Measurements from ENCODE around the gene CAMK2B.

CAMK2B gene

GRCh38 chr7:44228571-44229350, 96.6 kb downstream of the CAMK2B start:
- no peak for TF ChIP-seq ZNF274 (IDR thresholded peaks at IDR 0.05; ENCODE audit: low read depth, low read length)
- H3K4me3 ChIP-seq (ENCODE audit: low read length): no peak overlapping the region

GRCh38 chr7:44227911-44228310, 97.5 kb downstream of the CAMK2B start:
- TF ChIP-seq ZNF274 (IDR thresholded peaks at IDR 0.05; ENCODE audit: low read depth, low read length): no peak
- no peak overlapping the region for H3K4me3 ChIP-seq (ENCODE audit: low read length)

GRCh38 chr7:44226396-44226753, 99.0 kb downstream of the CAMK2B start:
- TF ChIP-seq ZNF274 (IDR thresholded peaks at IDR 0.05; ENCODE audit: low read depth, low read length): no peak
- no peak overlapping the region for H3K4me3 ChIP-seq (ENCODE audit: low read length)

GRCh38 chr7:44225566-44226395, 99.6 kb downstream of the CAMK2B start:
- no peak overlapping the region for H3K4me3 ChIP-seq (ENCODE audit: low read length)
- no peak for TF ChIP-seq ZNF274 (IDR thresholded peaks at IDR 0.05; ENCODE audit: low read depth, low read length)

GRCh38 chr7:44224974-44225565, 100.3 kb downstream of the CAMK2B start:
- no peak for TF ChIP-seq ZNF274 (IDR thresholded peaks at IDR 0.05; ENCODE audit: low read depth, low read length)
- no peak overlapping the region for H3K4me3 ChIP-seq (ENCODE audit: low read length)

- no peak overlapping the region for H3K4me3 ChIP-seq (ENCODE audit: low read length)
- TF ChIP-seq ZNF274 (IDR thresholded peaks at IDR 0.05; ENCODE audit: low read depth, low read length): no peak
These were observed 101.1 kb downstream of the CAMK2B start for GRCh38 chr7:44224080-44224973.

- H3K4me3 ChIP-seq (ENCODE audit: low read length): no peak overlapping the region
- no peak for TF ChIP-seq ZNF274 (IDR thresholded peaks at IDR 0.05; ENCODE audit: low read depth, low read length)
These were observed 101.9 kb downstream of the CAMK2B start for GRCh38 chr7:44223362-44224079.

GRCh38 chr7:44222776-44223261, 102.6 kb downstream of the CAMK2B start:
- TF ChIP-seq ZNF274 (IDR thresholded peaks at IDR 0.05; ENCODE audit: low read depth, low read length): no peak
- H3K4me3 ChIP-seq (ENCODE audit: low read length): no peak overlapping the region

GRCh38 chr7:44222074-44222473, 103.3 kb downstream of the CAMK2B start:
- TF ChIP-seq ZNF274 (IDR thresholded peaks at IDR 0.05; ENCODE audit: low read depth, low read length): no peak

GRCh38 chr7:44221231-44221791, 104.1 kb downstream of the CAMK2B start:
- TF ChIP-seq ZNF274 (IDR thresholded peaks at IDR 0.05; ENCODE audit: low read depth, low read length): no peak
- no peak overlapping the region for H3K4me3 ChIP-seq (ENCODE audit: low read length)

More at GRCh38 chr7:44222074-44222473, 103.3 kb downstream of the CAMK2B start:
- H3K4me3 ChIP-seq (ENCODE audit: low read length): no peak overlapping the region

GRCh38 chr7:44220358-44221112, 104.9 kb downstream of the CAMK2B start:
- H3K4me3 ChIP-seq (ENCODE audit: low read length): no peak overlapping the region
- no peak for TF ChIP-seq ZNF274 (IDR thresholded peaks at IDR 0.05; ENCODE audit: low read depth, low read length)

- no peak overlapping the region for H3K4me3 ChIP-seq (ENCODE audit: low read length)
- TF ChIP-seq ZNF274 (IDR thresholded peaks at IDR 0.05; ENCODE audit: low read depth, low read length): no peak
These were observed 105.4 kb downstream of the CAMK2B start for GRCh38 chr7:44220046-44220357.

All from GM08714 (cell line).